H1 (cell line): ENCODE results near the gene DISP1. TPM values are rescaled to one million over a fixed set of nuclear protein-coding genes. Genes with fewer than 3 reads are reported as not detected.

Experiments
- CTCF ChIA-PET: fragments of 300-600 bp; sonication (Branson Sonifier 250); formaldehyde crosslinking; loops from one replicate; lab custom pipeline; 2021; ENCODE audit not compliant: partially characterized antibody; lab: Charles Lee
- POLR2A ChIA-PET: fragments of 300-600 bp; sonication (Branson Sonifier 250); formaldehyde crosslinking; loops from one replicate; lab custom pipeline; 2021; ENCODE audit warnings: inconsistent platforms; ENCODE audit not compliant: partially characterized antibody; lab: Charles Lee
- DNase-seq, 2 experiments: peaks; one replicate each; pipeline versions ENCODE4 v3.0.0 to v3.0.0-alpha.2; 2010 to 2022; ENCODE audit warnings: low spot score in 2 of 2, low read depth in 1 of 2, mixed read lengths in 1 of 2
- FAIRE-seq: peaks from 2 replicates; lab custom pipeline; 2011; peaks lifted over from hg19 to GRCh38; lab: Jason Lieb, UNC
- H2AFZ ChIP-seq: 2 replicates; pipeline ENCODE4 v1.8.1; 2012; ENCODE audit warnings: low read length, inconsistent platforms
- H2AK5ac ChIP-seq: 2 replicates; pipeline ENCODE4 v1.6.1; 2013; ENCODE audit warnings: low read depth, low read length
- H2BK120ac ChIP-seq: replicated peaks from 2 replicates; pipeline ENCODE3; 2013; ENCODE audit warnings: low read depth, low read length, inconsistent platforms
- H2BK12ac ChIP-seq: 2 replicates; pipeline ENCODE4 v1.6.1; 2013; ENCODE audit warnings: low read depth, low read length
- H2BK15ac ChIP-seq: 2 replicates; pipeline ENCODE4 v1.6.1; 2013; ENCODE audit warnings: low read length
- H2BK20ac ChIP-seq: 2 replicates; pipeline ENCODE4 v1.6.1; 2013; ENCODE audit warnings: low read length
- H2BK5ac ChIP-seq: 2 replicates; pipeline ENCODE4 v1.6.1; 2013; ENCODE audit warnings: low read depth, low read length
- H3K14ac ChIP-seq: 2 replicates; pipeline ENCODE4 v1.6.1; 2013; ENCODE audit warnings: inconsistent platforms; ENCODE audit not compliant: insufficient read length
- H3K18ac ChIP-seq: 2 replicates; pipeline ENCODE4 v1.6.1; 2013; ENCODE audit warnings: low read length; ENCODE audit errors: extremely low read depth
- H3K23ac ChIP-seq: 2 replicates; pipeline ENCODE4 v1.6.1; 2013; ENCODE audit warnings: inconsistent platforms; ENCODE audit not compliant: insufficient read length
- H3K23me2 ChIP-seq: 2 replicates; pipeline ENCODE4 v1.6.1; 2013; ENCODE audit warnings: low read depth, low read length
- H3K27ac ChIP-seq: 2 replicates; pipeline ENCODE4 v1.6.1; 2011; ENCODE audit warnings: low read depth, low read length, inconsistent platforms
- H3K27me3 ChIP-seq, 4 experiments: replicated peaks in 1 of 4; 1 replicate in 1 of 4; 2 replicates in 3 of 4; pipeline versions ENCODE4 v1.6.1 to v1.8.1; 2011 to 2013; ENCODE audit warnings: low read length in 3 of 4, mild to moderate bottlenecking in 3 of 4, inconsistent platforms in 2 of 4, mixed read lengths in 2 of 4, moderate library complexity in 1 of 4; ENCODE audit not compliant: control insufficient read depth in 3 of 4, insufficient read depth in 3 of 4; ENCODE audit errors: extremely low read depth in 1 of 4
- H3K36me3 ChIP-seq, 4 experiments: 2 replicates each; pipeline versions ENCODE4 v1.6.1 to v1.8.1; 2011 to 2013; ENCODE audit warnings: mild to moderate bottlenecking in 4 of 4, low read length in 3 of 4, moderate library complexity in 2 of 4, control low read depth in 1 of 4, inconsistent platforms in 1 of 4; ENCODE audit not compliant: insufficient read depth in 4 of 4, control insufficient read depth in 2 of 4
- H3K4ac ChIP-seq: replicated peaks from 2 replicates; pipeline ENCODE3; 2013; ENCODE audit warnings: low read length, low read depth, mixed read lengths, inconsistent platforms; ENCODE audit not compliant: insufficient read length
- H3K4me1 ChIP-seq, 4 experiments: replicated peaks in 1 of 4; 1 replicate in 1 of 4; 2 replicates in 3 of 4; pipeline versions ENCODE4 v1.6.1 to v1.8.1; 2011 to 2013; ENCODE audit warnings: low read length in 3 of 4, inconsistent platforms in 2 of 4, mixed read lengths in 1 of 4; ENCODE audit not compliant: insufficient read depth in 4 of 4, control insufficient read depth in 3 of 4
- H3K4me2 ChIP-seq, 2 experiments: 2 replicates each; pipeline versions ENCODE4 v1.6.1 to v1.8.1; 2011 to 2013; ENCODE audit warnings: low read depth in 2 of 2, low read length in 2 of 2, control low read depth in 1 of 2, inconsistent platforms in 1 of 2, mild to moderate bottlenecking in 1 of 2; ENCODE audit not compliant: insufficient read depth in 1 of 2
- H3K4me3 ChIP-seq, 4 experiments: fragments of 200-600, 300-600 bp in 1 of 4; sonication (generic), shearing (Covaris generic), sonication (Bioruptor Twin) in 1 of 4; 2 replicates each; pipeline versions ENCODE4 v1.5.1 to v1.8.1; 2011 to 2016; ENCODE audit warnings: low read length in 4 of 4, low read depth in 3 of 4, control low read depth in 2 of 4, inconsistent platforms in 2 of 4, mild to moderate bottlenecking in 2 of 4, mixed read lengths in 1 of 4, moderate library complexity in 1 of 4; ENCODE audit not compliant: insufficient read depth in 2 of 4; ENCODE audit errors: extremely low read depth in 1 of 4
- H3K56ac ChIP-seq: replicated peaks from 2 replicates; pipeline ENCODE3; 2013; ENCODE audit warnings: low read depth, mild to moderate bottlenecking, mixed read lengths, low read length, inconsistent platforms; ENCODE audit not compliant: insufficient read length
- H3K79me1 ChIP-seq: 2 replicates; pipeline ENCODE4 v1.6.1; 2013; ENCODE audit warnings: low read depth, low read length, control low read depth
- H3K79me2 ChIP-seq, 2 experiments: 2 replicates each; pipeline versions ENCODE4 v1.6.1 to v1.8.1; 2012 to 2013; ENCODE audit warnings: low read length in 2 of 2, mild to moderate bottlenecking in 2 of 2, inconsistent platforms in 1 of 2; ENCODE audit not compliant: insufficient read depth in 2 of 2, control insufficient read depth in 1 of 2
- H3K9ac ChIP-seq, 4 experiments: replicated peaks in 1 of 4; 1 replicate in 1 of 4; 2 replicates in 3 of 4; pipeline versions ENCODE4 v1.6.1 to v1.8.1; 2011 to 2013; ENCODE audit warnings: low read depth in 3 of 4, low read length in 3 of 4, control low read depth in 2 of 4, mild to moderate bottlenecking in 2 of 4, moderate library complexity in 2 of 4, inconsistent platforms in 1 of 4; ENCODE audit errors: extremely low read depth in 1 of 4
- H3K9me3 ChIP-seq, 2 experiments: 2 replicates each; pipeline versions ENCODE4 v1.6.1 to v1.8.1; 2012 to 2013; ENCODE audit warnings: mild to moderate bottlenecking in 2 of 2, moderate library complexity in 2 of 2, control low read depth in 1 of 2, inconsistent platforms in 1 of 2, low read depth in 1 of 2, low read length in 1 of 2, mixed read lengths in 1 of 2; ENCODE audit not compliant: insufficient read depth in 2 of 2
- H4K20me1 ChIP-seq, 2 experiments: replicated peaks in 1 of 2; 2 replicates each; pipeline versions ENCODE3 to v1.8.1; 2011 to 2013; ENCODE audit warnings: inconsistent platforms in 2 of 2, low read length in 2 of 2, mild to moderate bottlenecking in 1 of 2; ENCODE audit not compliant: insufficient read depth in 2 of 2, control insufficient read depth in 1 of 2
- H4K5ac ChIP-seq: 2 replicates; pipeline ENCODE4 v1.6.1; 2013; ENCODE audit warnings: low read length, low read depth, mixed read lengths, inconsistent platforms; ENCODE audit not compliant: insufficient read length
- H4K8ac ChIP-seq: 2 replicates; pipeline ENCODE4 v1.8.0; 2013; ENCODE audit warnings: mild to moderate bottlenecking, moderate library complexity, low read length, inconsistent platforms; ENCODE audit not compliant: insufficient read depth; ENCODE audit errors: extremely low read depth
- H4K91ac ChIP-seq: replicated peaks from 2 replicates; pipeline ENCODE3; 2013; ENCODE audit warnings: low read length, mixed read lengths, inconsistent platforms; ENCODE audit not compliant: insufficient read length
- ATF3 ChIP-seq: IDR thresholded peaks from 2 replicates; pipeline ENCODE4 v1.6.1; 2011; ENCODE audit warnings: low read depth, mild to moderate bottlenecking, low read length; ENCODE audit not compliant: insufficient read depth
- BRCA1 ChIP-seq: IDR thresholded peaks from 2 replicates; pipeline ENCODE4 v1.6.1; 2012; ENCODE audit warnings: low read depth, low read length, improper control_type of control experiment
- CBX8 ChIP-seq: fragments of 300-800, 300-1000 bp; sonication (generic); IDR thresholded peaks from 2 replicates; pipeline ENCODE4 v1.7.1; 2016; ENCODE audit warnings: low read depth, low read length, borderline replicate concordance
- CREB1 ChIP-seq: IDR thresholded peaks from 2 replicates; pipeline ENCODE4 v1.6.1; 2012; ENCODE audit warnings: inconsistent platforms
- KDM1A ChIP-seq: fragments of 200-600, 300-600 bp; sonication (generic); IDR thresholded peaks from 2 replicates; pipeline ENCODE4 v1.7.1; 2016; ENCODE audit warnings: mild to moderate bottlenecking, low read length, borderline replicate concordance
- MAFK ChIP-seq: IDR thresholded peaks from 2 replicates; pipeline ENCODE4 v1.6.1; 2012; ENCODE audit warnings: low read depth, mild to moderate bottlenecking, improper control_type of control experiment, low read length
- RBBP5 ChIP-seq: IDR thresholded peaks from 2 replicates; pipeline ENCODE4 v1.7.1; 2012; ENCODE audit warnings: low read depth, mild to moderate bottlenecking, inconsistent platforms, low read length, moderate library complexity, borderline replicate concordance
- RXRA ChIP-seq: IDR thresholded peaks from 2 replicates; pipeline ENCODE4 v1.6.1; 2011; ENCODE audit warnings: low read depth, mild to moderate bottlenecking, low read length, moderate library complexity; ENCODE audit not compliant: insufficient read depth
- SIN3A ChIP-seq, 2 experiments: IDR thresholded peaks in 1 of 2; conservative IDR thresholded peaks in 1 of 2; 2 replicates each; pipeline ENCODE4 v1.6.1; 2011 to 2012; ENCODE audit warnings: low read length in 2 of 2, improper control_type of control experiment in 1 of 2, low read depth in 1 of 2, mild to moderate bottlenecking in 1 of 2
- SIX5 ChIP-seq: IDR thresholded peaks from 2 replicates; pipeline ENCODE4 v1.6.1; 2011; ENCODE audit warnings: mild to moderate bottlenecking, low read depth, low read length
- SP4 ChIP-seq: IDR thresholded peaks from 2 replicates; pipeline ENCODE4 v1.6.1; 2012; ENCODE audit warnings: low read length, inconsistent platforms
- TCF12 ChIP-seq: IDR thresholded peaks from 2 replicates; pipeline ENCODE4 v1.6.1; 2011; ENCODE audit warnings: low read depth, mild to moderate bottlenecking, low read length
- USF2 ChIP-seq: IDR thresholded peaks from 2 replicates; pipeline ENCODE4 v1.6.1; 2011; ENCODE audit warnings: low read length, improper control_type of control experiment
- ZNF274 ChIP-seq: IDR thresholded peaks from 2 replicates; pipeline ENCODE4 v1.7.0; 2012; ENCODE audit warnings: low read length, borderline replicate concordance; ENCODE audit errors: extremely low read depth
- polyA plus RNA-seq, 7 experiments: library from polyadenylated mRNA; depleted of rRNA in 3 of 7; stranded (reverse) in 5 of 7; unstranded in 2 of 7; fragments of >200 nt in 5 of 7; fragments of 200-250 nt in 2 of 7; gene quantifications; 1 replicate in 5 of 7; 2 replicates in 1 of 7; 4 replicates in 1 of 7; pipeline versions ENCODE4 v1.2.1 to v1.2.3, GENCODE V29; 2011 to 2013; ENCODE audit warnings: missing spikeins in 2 of 7, mixed read lengths in 2 of 7
- total RNA-seq: library from RNA; stranded (reverse); fragmentation: NEBNext Ultra II Directional; extraction: Animal tissue kit (Norgen Biotek cat#: 25700); gene quantifications from 2 replicates; pipeline ENCODE4 v1.2.1, GENCODE V29; 2021

The DISP1 gene
- total and polyA plus RNA-seq, 2 of the 8 experiments (the other 6 are each of a cell fraction or from before 2014, with no cell fraction given), result 4.1 to 6.1 TPM

- H3K4me1 ChIP-seq, result peaks cover 0 to 7% (median under 1%) of the 10 kb centered on the region in 4 experiments; a peak in 2 of 7 replicates
- no peak overlapping the region for H4K5ac ChIP-seq
- no peak overlapping the region for H3K4me3 ChIP-seq
- no peak overlapping the region for H3K4me2 ChIP-seq
- ChIA-PET POLR2A (interaction anchor here (1.3 kb wide), 1 partner anchor 182 kb away, joined by 3 read pairs; no protein-coding TSS in a partner anchor), CTCF (interaction anchor here (0.6 to 1.1 kb wide), 3 partner anchors 14 to 61 kb away, joined by 3 read pairs; no protein-coding TSS in a partner anchor)
- H2BK12ac ChIP-seq, result no peak overlapping the region
- H2AK5ac ChIP-seq, result no peak overlapping the region
- H3K9me3 ChIP-seq, result no peaks in the 10 kb centered on the region
- no peak overlapping the region for H4K8ac ChIP-seq
- H3K23ac ChIP-seq, result no peak overlapping the region
- no peak overlapping the region for H2BK15ac ChIP-seq
- no peak overlapping the region for H3K14ac ChIP-seq
- H4K20me1 ChIP-seq, result no peaks in the 10 kb centered on the region
- no peaks in the 10 kb centered on the region for H3K27me3 ChIP-seq
- H3K79me1 ChIP-seq, result no peaks in the 10 kb centered on the region
- FAIRE-seq (no peak), DNase-seq (no peak)
- H3K18ac ChIP-seq, result no peak overlapping the region
- no peak overlapping the region for H3K56ac ChIP-seq
- no peak overlapping the region for H2AFZ ChIP-seq
- H2BK120ac ChIP-seq, result no peak overlapping the region
- 0 out of 4 replicates have a peak, but pooled peaks cover 0 to 8% of the 10 kb centered on the region in 2 experiments for H3K79me2 ChIP-seq
- no peak overlapping the region for H3K9ac ChIP-seq
- H2BK5ac ChIP-seq, result no peak overlapping the region
- H4K91ac ChIP-seq, result no peak overlapping the region
- no peaks in the 10 kb centered on the region for H3K23me2 ChIP-seq
- no peaks in the 10 kb centered on the region for H3K36me3 ChIP-seq
- no peak overlapping the region for H2BK20ac ChIP-seq
- H3K4ac ChIP-seq, result no peak overlapping the region
- no peak overlapping the region for H3K27ac ChIP-seq
- TF ChIP-seq USF2 (no peak), KDM1A (no peak), SIX5 (no peak), SIN3A (conservative IDR thresholded peaks at IDR 0.05 in 1 of 2, IDR thresholded peaks at IDR 0.05 in 1 of 2; ENCODE audit: low read depth in 1 of 2, low read length in 2 of 2) (no peak), BRCA1 (no peak), RXRA (no peak), CREB1 (no peak), TCF12 (no peak), MAFK (no peak), ZNF274 (no peak), ATF3 (no peak), RBBP5 (no peak), CBX8 (no peak), SP4 (no peak)
Measured at GRCh38 chr1:222829868-222830267, 15.0 kb downstream of the DISP1 start.
